SK-N-SH treated with all-trans-retinoic acid at 6 μM for 48 hours (cell line): ENCODE data around the gene PTPRG.

Experiments used
- ATAC-seq: fragments of 200-7000 bp; cut with Tn5 transposase; 3 replicates; pipeline ENCODE4 v1.9.1; 2020; ENCODE audit warnings: mild to moderate bottlenecking, moderate library complexity
- ARNTL ChIP-seq: fragments of 450-650 bp; formaldehyde crosslinking; IDR thresholded peaks from 2 replicates; pipeline ENCODE4 v1.5.0; 2020; ENCODE audit warnings: low read depth, mild to moderate bottlenecking, moderate library complexity, borderline replicate concordance
- BACH2 ChIP-seq: fragments of 250-450 bp; sonication (Bioruptor Pico); IDR thresholded peaks from 2 replicates; pipeline ENCODE4 v1.9.0; 2021; ENCODE audit warnings: mild to moderate bottlenecking, borderline replicate concordance
- CREB5 ChIP-seq: fragments of 250-450 bp; sonication (Bioruptor Pico); IDR thresholded peaks from 2 replicates; pipeline ENCODE4 v1.5.1; 2020; ENCODE audit warnings: low read depth, mild to moderate bottlenecking, moderate library complexity
- CSDC2 ChIP-seq: fragments of 250-450 bp; sonication (Bioruptor Pico); IDR thresholded peaks from 2 replicates; pipeline ENCODE4 v1.5.0; 2020; ENCODE audit warnings: mild to moderate bottlenecking, moderate library complexity
- CSRNP3 ChIP-seq: fragments of 250-450 bp; sonication (Bioruptor Pico); IDR thresholded peaks from 2 replicates; pipeline ENCODE4 v1.5.1; 2021; ENCODE audit warnings: mild to moderate bottlenecking, moderate library complexity
- ESRRG ChIP-seq: fragments of 250-450 bp; sonication (Bioruptor Pico); IDR thresholded peaks from 2 replicates; pipeline ENCODE4 v1.6.1; 2021; ENCODE audit warnings: mild to moderate bottlenecking
- GLIS3 ChIP-seq: fragments of 250-450 bp; sonication (Bioruptor Pico); IDR thresholded peaks from 2 replicates; pipeline ENCODE4 v1.5.0; 2020; ENCODE audit warnings: mild to moderate bottlenecking, moderate library complexity
- ISL1 ChIP-seq: fragments of 250-450 bp; sonication (Bioruptor Pico); IDR thresholded peaks from 2 replicates; pipeline ENCODE4 v2.1.2; 2022; ENCODE audit warnings: mild to moderate bottlenecking, moderate library complexity
- OSR1 ChIP-seq: fragments of 250-450 bp; sonication (Bioruptor Pico); IDR thresholded peaks from 2 replicates; pipeline ENCODE4 v1.8.0; 2022; ENCODE audit warnings: moderate library complexity, mild to moderate bottlenecking, inconsistent platforms
- PATZ1 ChIP-seq: fragments of 250-450 bp; sonication (Bioruptor Pico); IDR thresholded peaks from 2 replicates; pipeline ENCODE4 v1.8.0; 2020; ENCODE audit warnings: mild to moderate bottlenecking, moderate library complexity, borderline replicate concordance
- POU6F1 ChIP-seq: fragments of 250-450 bp; sonication (Bioruptor Pico); IDR thresholded peaks from 2 replicates; pipeline ENCODE4 v1.8.0; 2021; ENCODE audit warnings: low read depth, mild to moderate bottlenecking, moderate library complexity, borderline replicate concordance
- PPARA ChIP-seq: fragments of 250-450 bp; sonication (Bioruptor Pico); IDR thresholded peaks from 2 replicates; pipeline ENCODE4 v1.5.0; 2020; ENCODE audit warnings: mild to moderate bottlenecking, borderline replicate concordance
- RARB ChIP-seq: fragments of 250-450 bp; sonication (Bioruptor Pico); IDR thresholded peaks from 2 replicates; pipeline ENCODE4 v1.8.0; 2021; ENCODE audit warnings: mild to moderate bottlenecking, moderate library complexity
- SNAI2 ChIP-seq: fragments of 250-450 bp; sonication (Bioruptor Pico); IDR thresholded peaks from 2 replicates; pipeline ENCODE4 v1.5.0; 2020; ENCODE audit warnings: mild to moderate bottlenecking, moderate library complexity
- TCF4 ChIP-seq: fragments of 250-450 bp; sonication (Bioruptor Pico); IDR thresholded peaks from 2 replicates; pipeline ENCODE4 v1.8.0; 2021; ENCODE audit warnings: mild to moderate bottlenecking, moderate library complexity, borderline replicate concordance
- TOX ChIP-seq: fragments of 250-450 bp; sonication (Bioruptor Pico); IDR thresholded peaks from 2 replicates; pipeline ENCODE4 v1.8.0; 2021; ENCODE audit warnings: mild to moderate bottlenecking, moderate library complexity, borderline replicate concordance
- TSHZ2 ChIP-seq: fragments of 250-450 bp; sonication (Bioruptor Pico); IDR thresholded peaks from 2 replicates; pipeline ENCODE4 v1.5.0; 2020; ENCODE audit warnings: mild to moderate bottlenecking, moderate library complexity
- ZC3H10 ChIP-seq: fragments of 250-450 bp; sonication (Bioruptor Pico); IDR thresholded peaks from 2 replicates; pipeline ENCODE4 v1.5.1; 2021; ENCODE audit warnings: mild to moderate bottlenecking, moderate library complexity
- ZFP3 ChIP-seq: fragments of 250-450 bp; sonication (Bioruptor Pico); IDR thresholded peaks from 2 replicates; pipeline ENCODE4 v1.5.0; 2020; ENCODE audit warnings: mild to moderate bottlenecking, moderate library complexity
- ZFP30 ChIP-seq: fragments of 450-650 bp; formaldehyde crosslinking; IDR thresholded peaks from 2 replicates; pipeline ENCODE4 v1.5.0; 2022; ENCODE audit warnings: mild to moderate bottlenecking, moderate library complexity
- ZNF565 ChIP-seq: fragments of 450-650 bp; formaldehyde crosslinking; conservative IDR thresholded peaks from 2 replicates; pipeline ENCODE4 v1.5.0; 2020; ENCODE audit warnings: low read depth, mild to moderate bottlenecking, moderate library complexity
- ZNF70 ChIP-seq: fragments of 450-650 bp; formaldehyde crosslinking; IDR thresholded peaks from 2 replicates; pipeline ENCODE4 v1.5.0; 2020; ENCODE audit warnings: mild to moderate bottlenecking, moderate library complexity

The PTPRG gene

GRCh38 chr3:61615643-61616042 lies 54.3 kb downstream of the PTPRG start:
- ATAC-seq = no peak
- no peak for TF ChIP-seq BACH2 (CRISPR knock-in tag)
- no peak for TF ChIP-seq CREB5
- TF ChIP-seq ZNF565 (CRISPR knock-in tag) = no peak
- no peak for TF ChIP-seq PATZ1 (CRISPR knock-in tag)
- TF ChIP-seq ZC3H10 (CRISPR knock-in tag) = no peak
- TF ChIP-seq GLIS3 = no peak
- TF ChIP-seq ZFP30 (CRISPR knock-in tag) = no peak
- TF ChIP-seq TOX (CRISPR knock-in tag) = no peak
- no peak for TF ChIP-seq POU6F1 (CRISPR knock-in tag)
- TF ChIP-seq SNAI2 (CRISPR knock-in tag) = no peak
- no peak for TF ChIP-seq TSHZ2 (CRISPR knock-in tag)
- no peak for TF ChIP-seq RARB (CRISPR knock-in tag)
- TF ChIP-seq ZNF70 (CRISPR knock-in tag) = no peak
- TF ChIP-seq ZFP3 = no peak
- no peak for TF ChIP-seq CSRNP3 (CRISPR knock-in tag)
- no peak for TF ChIP-seq TCF4 (CRISPR knock-in tag)
- TF ChIP-seq ISL1 (CRISPR knock-in tag) = no peak
- TF ChIP-seq CSDC2 = no peak

- no peak for ATAC-seq
- TF ChIP-seq RARB (CRISPR knock-in tag) (no peak), GLIS3 (no peak), TOX (CRISPR knock-in tag) (no peak), SNAI2 (CRISPR knock-in tag) (no peak), POU6F1 (CRISPR knock-in tag) (no peak), TSHZ2 (CRISPR knock-in tag) (no peak), CSRNP3 (CRISPR knock-in tag) (no peak), CREB5 (no peak), ZC3H10 (CRISPR knock-in tag) (no peak), CSDC2 (no peak), PPARA (CRISPR knock-in tag) (no peak), ZFP30 (CRISPR knock-in tag) (no peak), ISL1 (CRISPR knock-in tag) (no peak), OSR1 (CRISPR knock-in tag) (no peak), ARNTL (CRISPR knock-in tag) (no peak), ESRRG (CRISPR knock-in tag) (no peak)
Observed at GRCh38 chr3:61616586-61616985, 55.2 kb downstream of the PTPRG start.
